Lower lobe of right lung (tissue), 2 donors: Measurements from ENCODE around the gene PPARA. TPM values are rescaled to one million over a fixed set of nuclear protein-coding genes. Genes with fewer than 3 reads are reported as not detected.
A peak's percentile ranks its signal among the peaks of the same experiment; 100 is the strongest.

ENCODE experiments used
- ATAC-seq, 2 donors: fragments of 200-7000 bp; cut with Tn5 transposase; one replicate each; pipeline ENCODE4 v1.9.1; 2020 to 2022; ENCODE audit warnings: mild to moderate bottlenecking in 2 of 2, moderate library complexity in 2 of 2
- DNase-seq: peaks from one replicate; pipeline ENCODE4 v3.0.0-alpha.2; 2020
- H3K27ac ChIP-seq: fragments of 200-600 bp; one replicate; pipeline ENCODE4 v1.8.0; 2022
- H3K27me3 ChIP-seq: fragments of 200-600 bp; one replicate; pipeline ENCODE4 v1.8.0; 2022; ENCODE audit warnings: low read depth
- H3K36me3 ChIP-seq: fragments of 200-600 bp; one replicate; pipeline ENCODE4 v1.8.0; 2022; ENCODE audit warnings: mild to moderate bottlenecking
- H3K4me1 ChIP-seq: fragments of 200-600 bp; one replicate; pipeline ENCODE4 v1.8.0; 2022
- H3K4me3 ChIP-seq: fragments of 200-600 bp; one replicate; pipeline ENCODE4 v1.8.0; 2022; ENCODE audit warnings: mild to moderate bottlenecking
- H3K9me3 ChIP-seq: fragments of 200-600 bp; one replicate; pipeline ENCODE4 v1.8.0; 2022
- intact Hi-C: fragments of 100-400 bp; cut with DNase I; formaldehyde crosslinking; loops from one replicate; pipeline ENCODE4 v1.11.0; 2022
- total RNA-seq: library from RNA; stranded (reverse); fragmentation: NEBNext Ultra II Directional; extraction: Animal tissue kit (Norgen Biotek cat#: 25700); gene quantifications from one replicate; pipeline ENCODE4 v1.2.1, GENCODE V29; 2021
- TF ChIP-seq, protein P1 (sequence below): fragments of 200-600 bp; IDR thresholded peaks from one replicate; pipeline ENCODE4 v1.8.0; 2022; ENCODE audit warnings: antibody characterized with exemption, mild to moderate bottlenecking
- donor health status: DM: no; HTN: yes; CAD: no; lungs with severe emphysema.

The PPARA gene
- total RNA-seq, 1 donor from 2014 or later = 20.5 TPM

DNA sequence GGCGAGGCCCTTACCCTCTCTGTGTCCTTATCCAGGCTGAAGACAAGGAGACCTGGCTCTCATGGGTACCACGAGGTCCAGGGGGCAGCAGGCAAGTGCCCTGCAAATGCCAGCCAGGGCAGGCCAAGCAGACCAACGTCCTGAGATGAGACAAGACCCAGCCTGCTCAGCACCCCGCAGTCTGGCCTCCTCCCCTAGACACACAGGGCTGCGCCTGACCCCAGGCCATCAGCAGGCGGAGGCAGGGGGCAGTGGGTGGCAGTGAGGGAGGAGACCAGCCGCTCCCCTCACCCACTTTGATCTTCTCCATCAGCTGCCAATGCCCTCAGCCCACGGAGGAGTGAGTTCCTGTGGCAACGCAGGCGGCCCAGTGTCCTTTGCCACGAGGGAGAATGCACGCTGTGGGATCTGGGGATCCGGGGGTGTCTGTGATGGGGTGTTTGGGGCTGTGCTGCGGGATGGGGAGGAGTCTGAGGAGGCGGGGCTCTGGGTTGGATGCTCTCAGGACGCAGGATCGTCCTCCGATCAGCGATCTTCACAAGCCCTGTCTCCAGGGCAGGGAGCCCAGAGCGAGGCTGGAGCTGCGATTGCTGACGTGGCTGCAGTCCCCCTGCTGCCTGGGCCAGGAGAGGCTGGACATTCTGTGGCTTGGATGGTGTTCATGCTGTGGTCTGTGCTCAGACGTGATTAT, 30.5 kb upstream of the PPARA start:
- DNase-seq = no peak
- H3K36me3 ChIP-seq = no peaks in the 10 kb centered on the region

DNA sequence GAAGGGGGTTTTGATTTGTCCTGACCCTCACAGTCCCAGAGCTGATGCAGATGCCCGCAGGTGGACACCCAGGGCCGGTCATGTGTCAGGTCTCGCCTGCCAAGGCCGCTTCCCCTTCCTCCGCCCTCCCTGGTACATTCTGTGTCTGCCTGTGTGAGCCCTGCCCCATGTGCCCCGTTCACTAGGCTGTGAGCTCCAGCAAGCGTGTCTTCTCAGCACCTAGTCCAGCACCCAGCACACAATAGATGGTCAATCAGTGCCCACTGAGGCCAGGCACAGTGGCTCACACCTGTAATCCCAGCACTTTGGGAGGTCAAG, 29.9 kb upstream of the PPARA start:
- Histone ChIP-seq H3K4me1 (peaks cover 18% of the 10 kb centered on the region), H3K36me3 (no peaks in the 10 kb centered on the region), H3K9me3 (no peaks in the 10 kb centered on the region), H3K27ac (no peak overlapping the region), H3K27me3 (no peaks in the 10 kb centered on the region), H3K4me3 (no peak overlapping the region)
- DNase-seq (no peak), ATAC-seq (no peak)
- intact Hi-C loops = loop anchor here (5.0 kb wide), 1 partner anchor 192 kb away; no protein-coding TSS in a partner anchor
- TF ChIP-seq, protein P1, sequence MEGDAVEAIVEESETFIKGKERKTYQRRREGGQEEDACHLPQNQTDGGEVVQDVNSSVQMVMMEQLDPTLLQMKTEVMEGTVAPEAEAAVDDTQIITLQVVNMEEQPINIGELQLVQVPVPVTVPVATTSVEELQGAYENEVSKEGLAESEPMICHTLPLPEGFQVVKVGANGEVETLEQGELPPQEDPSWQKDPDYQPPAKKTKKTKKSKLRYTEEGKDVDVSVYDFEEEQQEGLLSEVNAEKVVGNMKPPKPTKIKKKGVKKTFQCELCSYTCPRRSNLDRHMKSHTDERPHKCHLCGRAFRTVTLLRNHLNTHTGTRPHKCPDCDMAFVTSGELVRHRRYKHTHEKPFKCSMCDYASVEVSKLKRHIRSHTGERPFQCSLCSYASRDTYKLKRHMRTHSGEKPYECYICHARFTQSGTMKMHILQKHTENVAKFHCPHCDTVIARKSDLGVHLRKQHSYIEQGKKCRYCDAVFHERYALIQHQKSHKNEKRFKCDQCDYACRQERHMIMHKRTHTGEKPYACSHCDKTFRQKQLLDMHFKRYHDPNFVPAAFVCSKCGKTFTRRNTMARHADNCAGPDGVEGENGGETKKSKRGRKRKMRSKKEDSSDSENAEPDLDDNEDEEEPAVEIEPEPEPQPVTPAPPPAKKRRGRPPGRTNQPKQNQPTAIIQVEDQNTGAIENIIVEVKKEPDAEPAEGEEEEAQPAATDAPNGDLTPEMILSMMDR = no peak

More for the DNA sequence above, 30.5 kb upstream of the PPARA start:
- ATAC-seq = no peak
- TF ChIP-seq, protein P1 = no peak
- Histone ChIP-seq H3K9me3 (no peaks in the 10 kb centered on the region), H3K4me3 (no peak overlapping the region), H3K27me3 (no peaks in the 10 kb centered on the region), H3K27ac (no peak overlapping the region), H3K4me1 (peaks cover 18% of the 10 kb centered on the region)
- intact Hi-C loops = loop anchor here (5.0 to 10.0 kb wide), 2 partner anchors 115 to 192 kb away; no protein-coding TSS in a partner anchor

DNA sequence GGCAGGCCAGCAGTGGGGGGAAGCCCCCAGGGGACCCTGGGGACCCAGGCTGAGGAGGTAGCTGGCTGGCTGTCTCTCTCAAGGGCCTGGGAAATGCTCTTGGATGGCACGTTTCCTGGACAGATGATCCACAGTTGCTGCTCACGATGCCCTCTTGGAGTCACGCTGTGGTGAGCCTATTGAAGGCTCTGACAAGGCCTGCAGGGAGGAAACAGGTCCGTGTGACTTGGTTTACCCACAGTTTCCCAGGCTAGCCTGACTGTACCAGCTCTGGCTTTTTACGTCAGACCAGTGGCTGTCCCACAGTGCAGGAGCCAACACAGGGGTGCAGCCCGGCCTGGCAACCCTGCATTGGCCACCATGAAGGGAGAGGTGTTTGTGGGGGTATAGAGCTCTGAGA, 29.2 kb upstream of the PPARA start:
- intact Hi-C loops = loop anchor here (5.0 kb wide), 1 partner anchor 191 kb away; no protein-coding TSS in a partner anchor
- ATAC-seq (no peak), DNase-seq (no peak)

DNA sequence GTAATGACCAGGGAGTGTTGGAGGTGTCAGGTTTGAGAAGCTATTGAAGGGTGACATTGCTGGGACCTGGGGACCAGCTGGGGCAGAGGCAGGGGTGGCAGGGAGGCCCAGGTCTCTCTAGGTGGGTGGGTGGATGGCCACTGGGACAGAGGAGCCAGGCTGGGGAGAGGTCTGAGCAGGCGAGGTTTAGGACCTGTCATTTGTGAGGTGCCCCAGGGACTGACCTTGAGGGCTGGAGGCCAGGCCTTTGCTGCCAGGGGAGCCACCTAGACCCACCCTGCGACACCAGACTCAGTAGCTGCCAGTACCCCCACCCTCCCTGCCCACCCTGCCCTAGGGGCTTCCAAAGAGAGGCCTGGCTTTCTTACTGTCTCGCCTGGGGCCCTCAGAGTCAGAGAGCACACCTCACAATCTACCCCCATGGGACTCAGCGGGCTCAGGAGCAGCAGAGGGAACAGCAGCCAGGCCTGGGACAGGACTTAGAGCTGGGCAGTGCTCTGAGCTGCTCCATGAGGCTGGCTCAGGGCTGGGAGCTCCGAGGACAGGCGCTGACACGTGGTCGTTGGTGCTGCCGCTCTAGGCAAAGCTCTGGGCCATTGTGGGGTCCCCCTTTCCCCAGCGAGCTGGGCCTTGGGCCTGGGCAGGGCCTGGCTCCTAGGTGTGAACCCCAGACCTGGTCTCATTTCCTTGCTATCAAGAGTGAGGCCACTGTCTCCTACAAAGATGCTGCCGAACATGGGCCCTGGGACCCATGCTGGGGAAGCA, 28.6 kb upstream of the PPARA start:
- H3K4me1 ChIP-seq = peaks cover 7% of the 10 kb centered on the region
- intact Hi-C loops = loop anchor here (5.0 kb wide), 1 partner anchor 191 kb away; no protein-coding TSS in a partner anchor
- TF ChIP-seq, protein P1 = no peak
- no peaks in the 10 kb centered on the region for H3K36me3 ChIP-seq
- no peaks in the 10 kb centered on the region for H3K9me3 ChIP-seq
- no peak for DNase-seq
- no peak for ATAC-seq
- no peaks in the 10 kb centered on the region for H3K27me3 ChIP-seq
- H3K4me3 ChIP-seq = no peak overlapping the region
- H3K27ac ChIP-seq = no peak overlapping the region

More for the DNA sequence above, 29.2 kb upstream of the PPARA start:
- Histone ChIP-seq H3K36me3 (no peaks in the 10 kb centered on the region), H3K4me3 (no peak overlapping the region), H3K4me1 (peaks cover 12% of the 10 kb centered on the region), H3K27me3 (no peaks in the 10 kb centered on the region), H3K9me3 (no peaks in the 10 kb centered on the region), H3K27ac (no peak overlapping the region)
- TF ChIP-seq, protein P1 = no peak

DNA sequence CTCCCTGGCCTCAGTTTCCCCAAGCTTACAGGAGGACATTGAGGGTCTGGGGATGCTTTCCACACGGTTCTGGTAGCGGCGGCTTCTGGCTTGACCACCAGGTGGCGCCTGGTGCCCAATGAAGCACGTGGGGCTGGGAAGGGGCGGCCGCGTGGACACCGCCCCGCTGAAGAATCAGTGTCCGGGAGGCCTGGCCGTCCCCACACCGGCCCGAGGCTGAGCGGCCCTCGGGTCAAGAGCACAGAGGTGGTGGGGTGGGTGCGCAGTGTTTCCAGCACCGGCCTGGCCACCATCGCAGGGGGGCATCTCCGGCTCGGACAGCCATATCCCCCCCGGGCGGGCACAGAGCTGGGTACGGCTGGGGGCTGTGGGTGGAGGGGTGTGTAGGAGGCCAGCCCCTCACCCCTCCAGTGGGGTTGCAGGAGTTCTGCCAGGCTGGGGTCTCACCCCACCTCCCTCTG, 27.8 kb upstream of the PPARA start:
- Histone ChIP-seq H3K9me3 (no peaks in the 10 kb centered on the region), H3K4me3 (no peak overlapping the region), H3K27me3 (no peaks in the 10 kb centered on the region), H3K36me3 (no peaks in the 10 kb centered on the region), H3K4me1 (peaks cover 4% of the 10 kb centered on the region), H3K27ac (no peak overlapping the region)
- intact Hi-C loops = loop anchor here (5.0 kb wide), 1 partner anchor 190 kb away; no protein-coding TSS in a partner anchor
- DNase-seq (peak; percentile 84), ATAC-seq (peak; percentile 65 to 68)
- TF ChIP-seq, protein P1 = peak; percentile 97
